ENCODE data around the gene NFKB2.

NFKB2 gene

GRCh38 chr10:102394801-102395399, 605 bp upstream of the NFKB2 start:
- no peak for DNase-seq (ENCODE audit: low read depth)

- no peak for DNase-seq (ENCODE audit: low read depth)
Observed at GRCh38 chr10:102396317-102396650, 779 bp downstream of the NFKB2 start.

GRCh38 chr10:102396730-102397151, 1.2 kb downstream of the NFKB2 start:
- no peak for DNase-seq (ENCODE audit: low read depth)

- DNase-seq (ENCODE audit: low read depth), result no peak
Observed at GRCh38 chr10:102397222-102398171, 2.0 kb downstream of the NFKB2 start.

- no peak for DNase-seq (ENCODE audit: low read depth)
Observed at GRCh38 chr10:102398172-102399020, 2.9 kb downstream of the NFKB2 start.

- no peak for DNase-seq (ENCODE audit: low read depth)
Observed at GRCh38 chr10:102399217-102400021, 3.9 kb downstream of the NFKB2 start.

GRCh38 chr10:102400076-102400475, 4.6 kb downstream of the NFKB2 start:
- no peak for DNase-seq (ENCODE audit: low read depth)

- DNase-seq (ENCODE audit: low read depth), result no peak
Observed at GRCh38 chr10:102400598-102401341, 5.3 kb downstream of the NFKB2 start.

GRCh38 chr10:102401342-102401654, 5.8 kb downstream of the NFKB2 start:
- DNase-seq (ENCODE audit: low read depth), result no peak

- no peak for DNase-seq (ENCODE audit: low read depth)
Observed at GRCh38 chr10:102401735-102402511, 6.4 kb downstream of the NFKB2 start.

- DNase-seq (ENCODE audit: low read depth), result no peak
Observed at GRCh38 chr10:102402512-102402896, 7.0 kb downstream of the NFKB2 start.

GRCh38 chr10:102403115-102403514, 7.6 kb downstream of the NFKB2 start:
- no peak for DNase-seq (ENCODE audit: low read depth)

- no peak for DNase-seq (ENCODE audit: low read depth)
Observed at GRCh38 chr10:102404361-102405107, 9.0 kb downstream of the NFKB2 start.

GRCh38 chr10:102405108-102405571, 9.6 kb downstream of the NFKB2 start:
- DNase-seq (ENCODE audit: low read depth), result no peak

- no peak for DNase-seq (ENCODE audit: low read depth)
Observed at GRCh38 chr10:102405632-102406031, 10.1 kb downstream of the NFKB2 start.

GRCh38 chr10:102406815-102407214, 11.3 kb downstream of the NFKB2 start:
- no peak for DNase-seq (ENCODE audit: low read depth)

GRCh38 chr10:102407425-102408130, 12.1 kb downstream of the NFKB2 start:
- no peak for DNase-seq (ENCODE audit: low read depth)

GRCh38 chr10:102408131-102408727, 12.7 kb downstream of the NFKB2 start:
- DNase-seq (ENCODE audit: low read depth), result no peak

All from GM04503 (cell line).